GM12878 (cell line): ENCODE data around the gene B3GALT6. TPM values are rescaled to one million over a fixed set of nuclear protein-coding genes. Genes with fewer than 3 reads are reported as not detected.

Source experiments
- ATAC-seq: fragments of 200-7000 bp; cut with Tn5 transposase; 3 replicates; pipeline ENCODE4 v1.9.1; 2020; ENCODE audit warnings: mild to moderate bottlenecking, moderate library complexity
- BruUV-seq: library from RNA; stranded (reverse); fragments of 400-500 nt; replicated peaks from 2 replicates; lab custom pipeline; 2021; lab: Mats Ljungman, UMichigan
- CTCF ChIA-PET: fragments of 300-600 bp; sonication (Branson Sonifier 250); formaldehyde crosslinking; extraction: SDS; loops from one replicate; lab custom pipeline; 2021; ENCODE audit warnings: inconsistent platforms; lab: Yijun Ruan, JAX
- POLR2A ChIA-PET: fragments of 350-600 bp; formaldehyde crosslinking; extraction: SDS; loops from one replicate; lab custom pipeline; 2021; ENCODE audit warnings: inconsistent platforms; lab: Charles Lee
- RAD21 ChIA-PET: fragments of 300-600 bp; sonication (Branson Sonifier 250); formaldehyde crosslinking; loops from one replicate; lab custom pipeline; 2023; ENCODE audit warnings: antibody characterized with exemption; ENCODE audit not compliant: unreplicated experiment; lab: Charles Lee
- SMC1A ChIA-PET: fragments of 300-600 bp; sonication (Branson Sonifier 250); formaldehyde crosslinking; loops from one replicate; lab custom pipeline; 2023; ENCODE audit not compliant: unreplicated experiment, uncharacterized antibody; lab: Charles Lee
- DNase-seq: peaks from one replicate; pipeline ENCODE4 v3.0.0-alpha.2; 2011; ENCODE audit warnings: low read depth, low spot score
- FAIRE-seq: peaks from 3 replicates; lab custom pipeline; 2011; peaks lifted over from hg19 to GRCh38; lab: Jason Lieb, UNC
- H2AFZ ChIP-seq: 2 replicates; pipeline ENCODE4 v1.6.0; 2011; ENCODE audit warnings: low read depth, low read length, control low read depth; ENCODE audit not compliant: control insufficient read depth
- H3K27ac ChIP-seq: 2 replicates; pipeline ENCODE4 v1.5.1; 2011; ENCODE audit warnings: control low read depth; ENCODE audit not compliant: control insufficient read depth, insufficient read depth
- H3K27me3 ChIP-seq, 2 experiments: replicated peaks in 1 of 2; 2 replicates each; pipeline versions ENCODE4 v1.6.0 to v1.6.1; 2011; ENCODE audit warnings: low read length in 1 of 2; ENCODE audit not compliant: control insufficient read depth in 2 of 2, insufficient read depth in 2 of 2
- H3K36me3 ChIP-seq, 2 experiments: 2 replicates each; pipeline ENCODE4 v1.5.1; 2011; ENCODE audit warnings: low read length in 1 of 2; ENCODE audit not compliant: control insufficient read depth in 2 of 2, insufficient read depth in 2 of 2
- H3K4me1 ChIP-seq: 2 replicates; pipeline ENCODE4 v1.6.1; 2011; ENCODE audit warnings: mild to moderate bottlenecking, low read length, moderate library complexity, mixed read lengths; ENCODE audit not compliant: control insufficient read depth, insufficient read depth
- H3K4me2 ChIP-seq: 2 replicates; pipeline ENCODE4 v1.6.0; 2011; ENCODE audit warnings: control low read depth; ENCODE audit not compliant: control insufficient read depth, insufficient read depth
- H3K4me3 ChIP-seq: fragments of 200-600 bp; sonication (generic); 2 replicates; pipeline ENCODE4 v1.5.1; 2016
- H3K79me2 ChIP-seq: 2 replicates; pipeline ENCODE4 v1.6.0; 2011; ENCODE audit warnings: low read length; ENCODE audit not compliant: control insufficient read depth, insufficient read depth
- H3K9ac ChIP-seq: 2 replicates; pipeline ENCODE4 v1.8.0; 2011; ENCODE audit warnings: low read length, control low read depth, mixed read lengths; ENCODE audit not compliant: control insufficient read depth, insufficient read depth
- H3K9me3 ChIP-seq: replicated peaks from 3 replicates; pipeline ENCODE4 v1.5.1; 2011; ENCODE audit warnings: mild to moderate bottlenecking, low read length; ENCODE audit not compliant: control insufficient read depth, insufficient read depth
- H4K20me1 ChIP-seq: 2 replicates; pipeline ENCODE4 v1.6.0; 2011; ENCODE audit not compliant: control insufficient read depth, insufficient read depth
- ATF2 ChIP-seq: IDR thresholded peaks from 2 replicates; pipeline ENCODE4 v1.6.1; 2012; ENCODE audit warnings: low read length, inconsistent platforms
- CBX3 ChIP-seq: fragments of 200-600 bp; sonication (generic); IDR thresholded peaks from 2 replicates; pipeline ENCODE4 v1.6.1; 2016; ENCODE audit warnings: low read depth, borderline replicate concordance
- CBX5 ChIP-seq: sonication (generic); IDR thresholded peaks from 2 replicates; pipeline ENCODE4 v1.6.1; 2016; ENCODE audit warnings: low read depth, moderate library complexity, mild to moderate bottlenecking, inconsistent platforms
- CEBPB ChIP-seq, 2 experiments: fragments of 150-350 bp in 1 of 2; IDR thresholded peaks; 2 replicates each; pipeline ENCODE4 v1.6.1; 2012 to 2014; ENCODE audit warnings: low read depth in 2 of 2, low read length in 2 of 2, borderline replicate concordance in 1 of 2, inconsistent platforms in 1 of 2
- CREB1 ChIP-seq: IDR thresholded peaks from 2 replicates; pipeline ENCODE4 v1.6.1; 2012; ENCODE audit warnings: low read depth, mild to moderate bottlenecking, inconsistent platforms
- ESRRA ChIP-seq: IDR thresholded peaks from 2 replicates; pipeline ENCODE4 v1.6.1; 2012; ENCODE audit warnings: mild to moderate bottlenecking, low read length, improper control_type of control experiment
- JUND ChIP-seq: IDR thresholded peaks from 2 replicates; pipeline ENCODE4 v1.6.1; 2012; ENCODE audit warnings: low read depth, mild to moderate bottlenecking, low read length, improper control_type of control experiment, moderate library complexity
- MYC ChIP-seq: IDR thresholded peaks from 2 replicates; pipeline ENCODE4 v1.6.1; 2011; ENCODE audit warnings: mild to moderate bottlenecking, low read length, moderate library complexity, inconsistent platforms; ENCODE audit not compliant: insufficient read depth, insufficient replicate concordance, insufficient read length, severe bottlenecking
- NR2F1 ChIP-seq: fragments of 450-650 bp; conservative IDR thresholded peaks from 2 replicates; pipeline ENCODE4 v1.6.1; 2017; ENCODE audit warnings: mild to moderate bottlenecking
- PAX5 ChIP-seq: IDR thresholded peaks from 2 replicates; pipeline ENCODE4 v1.6.1; 2011; ENCODE audit warnings: low read depth, low read length, borderline replicate concordance
- POLR2AphosphoS2 ChIP-seq: IDR thresholded peaks from 2 replicates; pipeline ENCODE4 v1.6.1; 2011; ENCODE audit warnings: low read depth, mild to moderate bottlenecking, low read length, improper control_type of control experiment, moderate library complexity
- POLR2AphosphoS5 ChIP-seq: IDR thresholded peaks from 2 replicates; pipeline ENCODE4 v1.6.1; 2011; ENCODE audit warnings: mild to moderate bottlenecking, low read length, inconsistent platforms
- RAD51 ChIP-seq: fragments of 450-650 bp; IDR thresholded peaks from 2 replicates; pipeline ENCODE4 v1.6.1; 2016; ENCODE audit warnings: moderate library complexity, mild to moderate bottlenecking, inconsistent platforms
- RCOR1 ChIP-seq: conservative IDR thresholded peaks from 2 replicates; pipeline ENCODE4 v1.6.1; 2012; ENCODE audit warnings: low read depth, low read length, improper control_type of control experiment
- RUNX3 ChIP-seq: IDR thresholded peaks from 2 replicates; pipeline ENCODE4 v1.6.1; 2012; ENCODE audit warnings: low read length, inconsistent platforms
- SMARCA5 ChIP-seq: fragments of 450-650 bp; IDR thresholded peaks from 2 replicates; pipeline ENCODE4 v1.6.1; 2017; ENCODE audit warnings: mild to moderate bottlenecking
- SUZ12 ChIP-seq: fragments of 200-600 bp; sonication (generic); IDR thresholded peaks from one replicate; pipeline ENCODE4 v1.6.1; 2018; ENCODE audit warnings: antibody characterized with exemption, mild to moderate bottlenecking; ENCODE audit not compliant: unreplicated experiment
- TCF3 ChIP-seq: IDR thresholded peaks from 2 replicates; pipeline ENCODE4 v1.6.1; 2012; ENCODE audit warnings: low read depth, mild to moderate bottlenecking, low read length, borderline replicate concordance; ENCODE audit not compliant: insufficient read depth
- USF1 ChIP-seq: IDR thresholded peaks from 2 replicates; pipeline ENCODE4 v1.6.1; 2011; ENCODE audit warnings: borderline replicate concordance, low read depth, mild to moderate bottlenecking, moderate library complexity, mixed read lengths, low read length; ENCODE audit not compliant: insufficient read depth; ENCODE audit errors: extremely low read length
- ZBTB11 ChIP-seq: fragments of 450-650 bp; formaldehyde crosslinking; IDR thresholded peaks from 2 replicates; pipeline ENCODE4 v1.5.0; 2022; ENCODE audit warnings: mild to moderate bottlenecking, missing genetic modification characterization
- WGBS: methylation state at CpG from one replicate; pipeline ENCODE4 v1.1.6; 2016; ENCODE audit warnings: low lambda C conversion rate; ENCODE audit not compliant: insufficient replicate concordance, insufficient coverage; ENCODE audit errors: missing lambda C conversion rate; 5-methylcytosine and 5-hydroxymethylcytosine counted together
- in situ Hi-C: fragments of 300-500 bp; cut with MboI; formaldehyde crosslinking; loops from 9 replicates; pipeline ENCODE4 v1.14.3; 2018; ENCODE audit warnings: mixed read lengths
- intact Hi-C: fragments of 100-400 bp; cut with micrococcal nuclease; formaldehyde crosslinking; loops from one replicate; pipeline ENCODE4 v1.14.2; 2022; ENCODE audit not compliant: unreplicated experiment
- polyA plus RNA-seq, 11 experiments: library from polyadenylated mRNA; depleted of rRNA in 4 of 11; unstranded in 6 of 11; stranded (reverse) in 5 of 11; fragments of >200 nt; fragmentation: Nextera tagmentation in 4 of 11; fragmentation: Illumina TruSeq in 1 of 11; extraction: Ambion mirVana in 4 of 11; extraction: Trizol in 1 of 11; gene quantifications; 1 replicate in 1 of 11; 2 replicates in 10 of 11; pipeline versions ENCODE4 v1.2.1 to v1.2.3, GENCODE V29; 2011 to 2016; ENCODE audit warnings: inconsistent platforms in 2 of 11, missing spikeins in 2 of 11, low read depth in 1 of 11
- total RNA-seq, 4 experiments: library from RNA; depleted of rRNA in 3 of 4; stranded (reverse); fragments of >200 nt in 3 of 4; fragmentation: Illumina TruSeq in 1 of 4; extraction: Trizol in 1 of 4; gene quantifications; 2 replicates each; pipeline versions ENCODE4 v1.2.1 to v1.2.3, GENCODE V29; 2013 to 2021

Gene B3GALT6
- total and polyA plus RNA-seq, 10 of the 15 experiments (the other 5 are each of a cell fraction or from before 2014, with no cell fraction given) = 0.53 to 20.8 (median 4.5) TPM

GRCh38 chr1:1227386-1227785 is 4.7 kb upstream of the B3GALT6 start (continued):
- no peak for TF ChIP-seq ATF2

- H3K4me2 ChIP-seq = no peak overlapping the region; the same call in 1 of the 2 replicates
- TF ChIP-seq SUZ12 (no peak), TCF3 (no peak), RAD51 (no peak), CEBPB (IDR thresholded peaks at IDR 0.05; ENCODE audit: borderline replicate concordance in 1 of 2, low read depth in 2 of 2, low read length in 2 of 2) (no peak), SMARCA5 (no peak), USF1 (no peak), POLR2AphosphoS2 (no peak), JUND (no peak), CREB1 (no peak), CBX3 (no peak), MYC (no peak), PAX5 (no peak), NR2F1 (no peak), RCOR1 (no peak), CBX5 (no peak), ZBTB11 (CRISPR knock-in tag) (no peak), ESRRA (no peak), POLR2AphosphoS5 (no peak), RUNX3 (no peak)
- peaks cover 50% of the 10 kb centered on the region for H3K79me2 ChIP-seq
- POLR2A ChIA-PET = no interaction called here
- CTCF ChIA-PET = no interaction called here
- no peak overlapping the region for H3K4me3 ChIP-seq
- no peak overlapping the region for H2AFZ ChIP-seq
- no peak overlapping the region for H3K27ac ChIP-seq
- H4K20me1 ChIP-seq = no peaks in the 10 kb centered on the region
- no peak overlapping the region for H3K9ac ChIP-seq
- no peaks in the 10 kb centered on the region for H3K27me3 ChIP-seq
- ATAC-seq (no peak), DNase-seq (no peak), FAIRE-seq (no peak)
- intact Hi-C loops = no loop called here
- no TSS peak for BruUV-seq
- peaks cover 4 to 31% of the 10 kb centered on the region in 2 experiments; a peak in 3 of 4 replicates for H3K36me3 ChIP-seq
- WGBS = 98% methylated on average over 18 of the region's 30 CpGs
- peaks cover 4% of the 10 kb centered on the region for H3K4me1 ChIP-seq
- RAD21 ChIA-PET = no interaction called here
- SMC1A ChIA-PET = no interaction called here
- in situ Hi-C loops = no loop called here
- no peaks in the 10 kb centered on the region; the same call in 2 of the 3 replicates for H3K9me3 ChIP-seq
These were observed 3.9 kb upstream of the B3GALT6 start for GRCh38 chr1:1228187-1228586.
